ENCODE data around the gene PRLR. TPM values are rescaled to one million over a fixed set of nuclear protein-coding genes. Genes with fewer than 3 reads are reported as not detected.

The PRLR gene
- total and polyA plus RNA-seq, 9 of the 15 experiments (the other 6 are each of a cell fraction or from before 2014, with no cell fraction given), result 0.02 TPM; not detected in 8

DNA sequence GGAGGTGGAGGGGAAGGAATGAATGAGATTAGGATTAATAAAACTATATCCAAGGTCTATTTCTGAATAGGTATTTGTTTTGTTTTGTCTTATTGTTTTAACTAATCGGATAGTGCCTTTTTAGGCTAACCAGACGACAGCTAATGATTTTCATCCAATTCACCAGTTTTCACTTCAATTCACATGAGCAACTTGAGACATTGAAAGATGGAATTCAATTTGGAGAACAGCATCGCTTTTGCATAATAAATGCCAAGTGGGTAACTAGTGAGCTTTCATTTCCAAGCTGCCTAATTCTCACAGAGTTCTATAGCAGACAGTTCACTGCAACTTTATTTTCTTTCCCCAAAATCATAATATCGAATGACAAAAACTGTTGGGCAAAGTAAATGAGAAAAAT, 187.5 kb downstream of the PRLR start (continued):
- TF ChIP-seq, protein P1, sequence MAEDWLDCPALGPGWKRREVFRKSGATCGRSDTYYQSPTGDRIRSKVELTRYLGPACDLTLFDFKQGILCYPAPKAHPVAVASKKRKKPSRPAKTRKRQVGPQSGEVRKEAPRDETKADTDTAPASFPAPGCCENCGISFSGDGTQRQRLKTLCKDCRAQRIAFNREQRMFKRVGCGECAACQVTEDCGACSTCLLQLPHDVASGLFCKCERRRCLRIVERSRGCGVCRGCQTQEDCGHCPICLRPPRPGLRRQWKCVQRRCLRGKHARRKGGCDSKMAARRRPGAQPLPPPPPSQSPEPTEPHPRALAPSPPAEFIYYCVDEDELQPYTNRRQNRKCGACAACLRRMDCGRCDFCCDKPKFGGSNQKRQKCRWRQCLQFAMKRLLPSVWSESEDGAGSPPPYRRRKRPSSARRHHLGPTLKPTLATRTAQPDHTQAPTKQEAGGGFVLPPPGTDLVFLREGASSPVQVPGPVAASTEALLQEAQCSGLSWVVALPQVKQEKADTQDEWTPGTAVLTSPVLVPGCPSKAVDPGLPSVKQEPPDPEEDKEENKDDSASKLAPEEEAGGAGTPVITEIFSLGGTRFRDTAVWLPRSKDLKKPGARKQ (CRISPR knock-in tag; IDR thresholded peaks at IDR 0.05), result no peak
- TF ChIP-seq KLF16 (IDR thresholded peaks at IDR 0.05) (no peak), ZEB2 (IDR thresholded peaks at IDR 0.05) (no peak), ZNF780A (CRISPR knock-in tag; IDR thresholded peaks at IDR 0.05) (no peak), RAD51 (IDR thresholded peaks at IDR 0.05; ENCODE audit: borderline replicate concordance, low read depth) (no peak), STAT5B (CRISPR knock-in tag; IDR thresholded peaks at IDR 0.05) (no peak), ZNF644 (tag; IDR thresholded peaks at IDR 0.05; ENCODE audit: low read depth) (no peak), ZZZ3 (IDR thresholded peaks at IDR 0.05) (no peak), TEAD1 (CRISPR knock-in tag; IDR thresholded peaks at IDR 0.05) (no peak), TCFL5 (CRISPR knock-in tag; conservative IDR thresholded peaks at IDR 0.05) (no peak), ZFP30 (CRISPR knock-in tag; IDR thresholded peaks at IDR 0.05; ENCODE audit: borderline replicate concordance) (no peak)
- TF ChIP-seq, protein P2, sequence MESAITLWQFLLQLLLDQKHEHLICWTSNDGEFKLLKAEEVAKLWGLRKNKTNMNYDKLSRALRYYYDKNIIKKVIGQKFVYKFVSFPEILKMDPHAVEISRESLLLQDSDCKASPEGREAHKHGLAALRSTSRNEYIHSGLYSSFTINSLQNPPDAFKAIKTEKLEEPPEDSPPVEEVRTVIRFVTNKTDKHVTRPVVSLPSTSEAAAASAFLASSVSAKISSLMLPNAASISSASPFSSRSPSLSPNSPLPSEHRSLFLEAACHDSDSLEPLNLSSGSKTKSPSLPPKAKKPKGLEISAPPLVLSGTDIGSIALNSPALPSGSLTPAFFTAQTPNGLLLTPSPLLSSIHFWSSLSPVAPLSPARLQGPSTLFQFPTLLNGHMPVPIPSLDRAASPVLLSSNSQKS (CRISPR knock-in tag; IDR thresholded peaks at IDR 0.05), result no peak
- TF ChIP-seq, protein P3, sequence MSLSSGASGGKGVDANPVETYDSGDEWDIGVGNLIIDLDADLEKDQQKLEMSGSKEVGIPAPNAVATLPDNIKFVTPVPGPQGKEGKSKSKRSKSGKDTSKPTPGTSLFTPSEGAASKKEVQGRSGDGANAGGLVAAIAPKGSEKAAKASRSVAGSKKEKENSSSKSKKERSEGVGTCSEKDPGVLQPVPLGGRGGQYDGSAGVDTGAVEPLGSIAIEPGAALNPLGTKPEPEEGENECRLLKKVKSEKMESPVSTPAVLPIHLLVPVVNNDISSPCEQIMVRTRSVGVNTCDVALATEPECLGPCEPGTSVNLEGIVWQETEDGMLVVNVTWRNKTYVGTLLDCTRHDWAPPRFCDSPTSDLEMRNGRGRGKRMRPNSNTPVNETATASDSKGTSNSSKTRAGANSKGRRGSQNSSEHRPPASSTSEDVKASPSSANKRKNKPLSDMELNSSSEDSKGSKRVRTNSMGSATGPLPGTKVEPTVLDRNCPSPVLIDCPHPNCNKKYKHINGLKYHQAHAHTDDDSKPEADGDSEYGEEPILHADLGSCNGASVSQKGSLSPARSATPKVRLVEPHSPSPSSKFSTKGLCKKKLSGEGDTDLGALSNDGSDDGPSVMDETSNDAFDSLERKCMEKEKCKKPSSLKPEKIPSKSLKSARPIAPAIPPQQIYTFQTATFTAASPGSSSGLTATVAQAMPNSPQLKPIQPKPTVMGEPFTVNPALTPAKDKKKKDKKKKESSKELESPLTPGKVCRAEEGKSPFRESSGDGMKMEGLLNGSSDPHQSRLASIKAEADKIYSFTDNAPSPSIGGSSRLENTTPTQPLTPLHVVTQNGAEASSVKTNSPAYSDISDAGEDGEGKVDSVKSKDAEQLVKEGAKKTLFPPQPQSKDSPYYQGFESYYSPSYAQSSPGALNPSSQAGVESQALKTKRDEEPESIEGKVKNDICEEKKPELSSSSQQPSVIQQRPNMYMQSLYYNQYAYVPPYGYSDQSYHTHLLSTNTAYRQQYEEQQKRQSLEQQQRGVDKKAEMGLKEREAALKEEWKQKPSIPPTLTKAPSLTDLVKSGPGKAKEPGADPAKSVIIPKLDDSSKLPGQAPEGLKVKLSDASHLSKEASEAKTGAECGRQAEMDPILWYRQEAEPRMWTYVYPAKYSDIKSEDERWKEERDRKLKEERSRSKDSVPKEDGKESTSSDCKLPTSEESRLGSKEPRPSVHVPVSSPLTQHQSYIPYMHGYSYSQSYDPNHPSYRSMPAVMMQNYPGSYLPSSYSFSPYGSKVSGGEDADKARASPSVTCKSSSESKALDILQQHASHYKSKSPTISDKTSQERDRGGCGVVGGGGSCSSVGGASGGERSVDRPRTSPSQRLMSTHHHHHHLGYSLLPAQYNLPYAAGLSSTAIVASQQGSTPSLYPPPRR (CRISPR knock-in tag; IDR thresholded peaks at IDR 0.05; ENCODE audit: borderline replicate concordance), result no peak

All from K562 (cell line).